ENCODE data around the gene NEK1. TPM values are rescaled to one million over a fixed set of nuclear protein-coding genes. Genes with fewer than 3 reads are reported as not detected.

Gene NEK1
- total RNA-seq, 1 experiment from 2014 or later, result 10.3 TPM

DNA sequence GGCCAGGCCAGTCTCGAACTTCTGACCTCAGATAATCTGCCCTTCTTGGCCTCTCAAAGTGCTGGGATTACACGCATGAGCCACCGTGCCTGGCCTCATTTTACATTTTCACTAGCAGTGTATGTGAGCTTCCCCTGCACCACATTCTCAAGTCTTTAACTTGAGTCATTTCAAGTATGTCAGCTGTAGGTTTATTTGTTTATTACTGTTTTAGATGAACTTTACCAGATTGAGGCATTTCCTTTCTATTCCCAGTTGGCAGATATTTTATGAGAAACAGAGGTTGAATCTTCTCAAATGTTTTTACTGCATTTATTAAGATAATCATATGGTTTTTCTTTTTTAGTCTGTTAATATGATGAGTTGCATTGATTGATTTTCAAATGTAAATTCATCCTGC is 227.0 kb downstream of the NEK1 start:
- H3K27ac Mint-ChIP-seq, result no peak overlapping the region

More for the DNA sequence above, 227.0 kb downstream of the NEK1 start:
- Mint-ChIP-seq H3K9me3 (peaks cover 23% of the 10 kb centered on the region), H3K27me3 (ENCODE audit: low read depth) (no peaks in the 10 kb centered on the region), H3K4me3 (no peak overlapping the region), H3K36me3 (peaks cover 4% of the 10 kb centered on the region; the same call in 1 of the 2 replicates), H3K4me1 (no peaks in the 10 kb centered on the region)
- POLR2A ChIA-PET, result no interaction called here
- no peak for ATAC-seq
- no peak for DNase-seq (ENCODE audit: low spot score)
- CTCF ChIA-PET, result no interaction called here
- TF ChIP-seq, protein P1, sequence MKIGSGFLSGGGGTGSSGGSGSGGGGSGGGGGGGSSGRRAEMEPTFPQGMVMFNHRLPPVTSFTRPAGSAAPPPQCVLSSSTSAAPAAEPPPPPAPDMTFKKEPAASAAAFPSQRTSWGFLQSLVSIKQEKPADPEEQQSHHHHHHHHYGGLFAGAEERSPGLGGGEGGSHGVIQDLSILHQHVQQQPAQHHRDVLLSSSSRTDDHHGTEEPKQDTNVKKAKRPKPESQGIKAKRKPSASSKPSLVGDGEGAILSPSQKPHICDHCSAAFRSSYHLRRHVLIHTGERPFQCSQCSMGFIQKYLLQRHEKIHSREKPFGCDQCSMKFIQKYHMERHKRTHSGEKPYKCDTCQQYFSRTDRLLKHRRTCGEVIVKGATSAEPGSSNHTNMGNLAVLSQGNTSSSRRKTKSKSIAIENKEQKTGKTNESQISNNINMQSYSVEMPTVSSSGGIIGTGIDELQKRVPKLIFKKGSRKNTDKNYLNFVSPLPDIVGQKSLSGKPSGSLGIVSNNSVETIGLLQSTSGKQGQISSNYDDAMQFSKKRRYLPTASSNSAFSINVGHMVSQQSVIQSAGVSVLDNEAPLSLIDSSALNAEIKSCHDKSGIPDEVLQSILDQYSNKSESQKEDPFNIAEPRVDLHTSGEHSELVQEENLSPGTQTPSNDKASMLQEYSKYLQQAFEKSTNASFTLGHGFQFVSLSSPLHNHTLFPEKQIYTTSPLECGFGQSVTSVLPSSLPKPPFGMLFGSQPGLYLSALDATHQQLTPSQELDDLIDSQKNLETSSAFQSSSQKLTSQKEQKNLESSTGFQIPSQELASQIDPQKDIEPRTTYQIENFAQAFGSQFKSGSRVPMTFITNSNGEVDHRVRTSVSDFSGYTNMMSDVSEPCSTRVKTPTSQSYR (CRISPR knock-in tag; IDR thresholded peaks at IDR 0.05), result no peak
- no peak for TF ChIP-seq TCF7 (CRISPR knock-in tag; IDR thresholded peaks at IDR 0.05; ENCODE audit: low read depth)
- no peak for TF ChIP-seq TEAD4 (CRISPR knock-in tag; IDR thresholded peaks at IDR 0.05)
- TF ChIP-seq CBFB (CRISPR knock-in tag; IDR thresholded peaks at IDR 0.05; ENCODE audit: low read depth), result no peak
- TF ChIP-seq, protein P2, sequence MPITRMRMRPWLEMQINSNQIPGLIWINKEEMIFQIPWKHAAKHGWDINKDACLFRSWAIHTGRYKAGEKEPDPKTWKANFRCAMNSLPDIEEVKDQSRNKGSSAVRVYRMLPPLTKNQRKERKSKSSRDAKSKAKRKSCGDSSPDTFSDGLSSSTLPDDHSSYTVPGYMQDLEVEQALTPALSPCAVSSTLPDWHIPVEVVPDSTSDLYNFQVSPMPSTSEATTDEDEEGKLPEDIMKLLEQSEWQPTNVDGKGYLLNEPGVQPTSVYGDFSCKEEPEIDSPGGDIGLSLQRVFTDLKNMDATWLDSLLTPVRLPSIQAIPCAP (CRISPR knock-in tag; IDR thresholded peaks at IDR 0.05), result no peak
- TF ChIP-seq TP53 (CRISPR knock-in tag; IDR thresholded peaks at IDR 0.05), result no peak
- TF ChIP-seq, protein P3, sequence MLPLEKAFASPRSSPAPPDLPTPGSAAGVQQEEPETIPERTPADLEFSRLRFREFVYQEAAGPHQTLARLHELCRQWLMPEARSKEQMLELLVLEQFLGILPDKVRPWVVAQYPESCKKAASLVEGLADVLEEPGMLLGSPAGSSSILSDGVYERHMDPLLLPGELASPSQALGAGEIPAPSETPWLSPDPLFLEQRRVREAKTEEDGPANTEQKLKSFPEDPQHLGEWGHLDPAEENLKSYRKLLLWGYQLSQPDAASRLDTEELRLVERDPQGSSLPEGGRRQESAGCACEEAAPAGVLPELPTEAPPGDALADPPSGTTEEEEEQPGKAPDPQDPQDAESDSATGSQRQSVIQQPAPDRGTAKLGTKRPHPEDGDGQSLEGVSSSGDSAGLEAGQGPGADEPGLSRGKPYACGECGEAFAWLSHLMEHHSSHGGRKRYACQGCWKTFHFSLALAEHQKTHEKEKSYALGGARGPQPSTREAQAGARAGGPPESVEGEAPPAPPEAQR (CRISPR knock-in tag; IDR thresholded peaks at IDR 0.05), result no peak
- no peak for TF ChIP-seq MXD4 (CRISPR knock-in tag; IDR thresholded peaks at IDR 0.05; ENCODE audit: borderline replicate concordance)
- no peak for TF ChIP-seq ESRRA (CRISPR knock-in tag; IDR thresholded peaks at IDR 0.05; ENCODE audit: borderline replicate concordance)
- TF ChIP-seq, protein P4, sequence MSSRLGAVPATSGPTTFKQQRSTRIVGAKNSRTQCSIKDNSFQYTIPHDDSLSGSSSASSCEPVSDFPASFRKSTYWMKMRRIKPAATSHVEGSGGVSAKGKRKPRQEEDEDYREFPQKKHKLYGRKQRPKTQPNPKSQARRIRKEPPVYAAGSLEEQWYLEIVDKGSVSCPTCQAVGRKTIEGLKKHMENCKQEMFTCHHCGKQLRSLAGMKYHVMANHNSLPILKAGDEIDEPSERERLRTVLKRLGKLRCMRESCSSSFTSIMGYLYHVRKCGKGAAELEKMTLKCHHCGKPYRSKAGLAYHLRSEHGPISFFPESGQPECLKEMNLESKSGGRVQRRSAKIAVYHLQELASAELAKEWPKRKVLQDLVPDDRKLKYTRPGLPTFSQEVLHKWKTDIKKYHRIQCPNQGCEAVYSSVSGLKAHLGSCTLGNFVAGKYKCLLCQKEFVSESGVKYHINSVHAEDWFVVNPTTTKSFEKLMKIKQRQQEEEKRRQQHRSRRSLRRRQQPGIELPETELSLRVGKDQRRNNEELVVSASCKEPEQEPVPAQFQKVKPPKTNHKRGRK (CRISPR knock-in tag; IDR thresholded peaks at IDR 0.05; ENCODE audit: borderline replicate concordance), result no peak
- TF ChIP-seq ZNF423 (CRISPR knock-in tag; IDR thresholded peaks at IDR 0.05), result no peak
- no peak for TF ChIP-seq GABPB1 (CRISPR knock-in tag; IDR thresholded peaks at IDR 0.05)
- TF ChIP-seq FOXJ3 (CRISPR knock-in tag; IDR thresholded peaks at IDR 0.05; ENCODE audit: borderline replicate concordance), result no peak
- TF ChIP-seq, protein P5, sequence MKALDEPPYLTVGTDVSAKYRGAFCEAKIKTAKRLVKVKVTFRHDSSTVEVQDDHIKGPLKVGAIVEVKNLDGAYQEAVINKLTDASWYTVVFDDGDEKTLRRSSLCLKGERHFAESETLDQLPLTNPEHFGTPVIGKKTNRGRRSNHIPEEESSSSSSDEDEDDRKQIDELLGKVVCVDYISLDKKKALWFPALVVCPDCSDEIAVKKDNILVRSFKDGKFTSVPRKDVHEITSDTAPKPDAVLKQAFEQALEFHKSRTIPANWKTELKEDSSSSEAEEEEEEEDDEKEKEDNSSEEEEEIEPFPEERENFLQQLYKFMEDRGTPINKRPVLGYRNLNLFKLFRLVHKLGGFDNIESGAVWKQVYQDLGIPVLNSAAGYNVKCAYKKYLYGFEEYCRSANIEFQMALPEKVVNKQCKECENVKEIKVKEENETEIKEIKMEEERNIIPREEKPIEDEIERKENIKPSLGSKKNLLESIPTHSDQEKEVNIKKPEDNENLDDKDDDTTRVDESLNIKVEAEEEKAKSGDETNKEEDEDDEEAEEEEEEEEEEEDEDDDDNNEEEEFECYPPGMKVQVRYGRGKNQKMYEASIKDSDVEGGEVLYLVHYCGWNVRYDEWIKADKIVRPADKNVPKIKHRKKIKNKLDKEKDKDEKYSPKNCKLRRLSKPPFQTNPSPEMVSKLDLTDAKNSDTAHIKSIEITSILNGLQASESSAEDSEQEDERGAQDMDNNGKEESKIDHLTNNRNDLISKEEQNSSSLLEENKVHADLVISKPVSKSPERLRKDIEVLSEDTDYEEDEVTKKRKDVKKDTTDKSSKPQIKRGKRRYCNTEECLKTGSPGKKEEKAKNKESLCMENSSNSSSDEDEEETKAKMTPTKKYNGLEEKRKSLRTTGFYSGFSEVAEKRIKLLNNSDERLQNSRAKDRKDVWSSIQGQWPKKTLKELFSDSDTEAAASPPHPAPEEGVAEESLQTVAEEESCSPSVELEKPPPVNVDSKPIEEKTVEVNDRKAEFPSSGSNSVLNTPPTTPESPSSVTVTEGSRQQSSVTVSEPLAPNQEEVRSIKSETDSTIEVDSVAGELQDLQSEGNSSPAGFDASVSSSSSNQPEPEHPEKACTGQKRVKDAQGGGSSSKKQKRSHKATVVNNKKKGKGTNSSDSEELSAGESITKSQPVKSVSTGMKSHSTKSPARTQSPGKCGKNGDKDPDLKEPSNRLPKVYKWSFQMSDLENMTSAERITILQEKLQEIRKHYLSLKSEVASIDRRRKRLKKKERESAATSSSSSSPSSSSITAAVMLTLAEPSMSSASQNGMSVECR (CRISPR knock-in tag; IDR thresholded peaks at IDR 0.05; ENCODE audit: borderline replicate concordance), result no peak
- TF ChIP-seq SMAD4 (CRISPR knock-in tag; IDR thresholded peaks at IDR 0.05), result no peak
- TF ChIP-seq ZNF219 (CRISPR knock-in tag; IDR thresholded peaks at IDR 0.05; ENCODE audit: borderline replicate concordance), result no peak
- no peak for TF ChIP-seq NFYB (CRISPR knock-in tag; conservative IDR thresholded peaks at IDR 0.05; ENCODE audit: low read depth)
- TF ChIP-seq JAZF1 (CRISPR knock-in tag; IDR thresholded peaks at IDR 0.05), result no peak
- TF ChIP-seq, protein P6, sequence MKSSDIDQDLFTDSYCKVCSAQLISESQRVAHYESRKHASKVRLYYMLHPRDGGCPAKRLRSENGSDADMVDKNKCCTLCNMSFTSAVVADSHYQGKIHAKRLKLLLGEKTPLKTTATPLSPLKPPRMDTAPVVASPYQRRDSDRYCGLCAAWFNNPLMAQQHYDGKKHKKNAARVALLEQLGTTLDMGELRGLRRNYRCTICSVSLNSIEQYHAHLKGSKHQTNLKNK (CRISPR knock-in tag; IDR thresholded peaks at IDR 0.05), result no peak
- TF ChIP-seq FOXK1 (CRISPR knock-in tag; IDR thresholded peaks at IDR 0.05), result no peak
